ENCODE data around the gene KIRREL1.

The KIRREL1 gene

DNA sequence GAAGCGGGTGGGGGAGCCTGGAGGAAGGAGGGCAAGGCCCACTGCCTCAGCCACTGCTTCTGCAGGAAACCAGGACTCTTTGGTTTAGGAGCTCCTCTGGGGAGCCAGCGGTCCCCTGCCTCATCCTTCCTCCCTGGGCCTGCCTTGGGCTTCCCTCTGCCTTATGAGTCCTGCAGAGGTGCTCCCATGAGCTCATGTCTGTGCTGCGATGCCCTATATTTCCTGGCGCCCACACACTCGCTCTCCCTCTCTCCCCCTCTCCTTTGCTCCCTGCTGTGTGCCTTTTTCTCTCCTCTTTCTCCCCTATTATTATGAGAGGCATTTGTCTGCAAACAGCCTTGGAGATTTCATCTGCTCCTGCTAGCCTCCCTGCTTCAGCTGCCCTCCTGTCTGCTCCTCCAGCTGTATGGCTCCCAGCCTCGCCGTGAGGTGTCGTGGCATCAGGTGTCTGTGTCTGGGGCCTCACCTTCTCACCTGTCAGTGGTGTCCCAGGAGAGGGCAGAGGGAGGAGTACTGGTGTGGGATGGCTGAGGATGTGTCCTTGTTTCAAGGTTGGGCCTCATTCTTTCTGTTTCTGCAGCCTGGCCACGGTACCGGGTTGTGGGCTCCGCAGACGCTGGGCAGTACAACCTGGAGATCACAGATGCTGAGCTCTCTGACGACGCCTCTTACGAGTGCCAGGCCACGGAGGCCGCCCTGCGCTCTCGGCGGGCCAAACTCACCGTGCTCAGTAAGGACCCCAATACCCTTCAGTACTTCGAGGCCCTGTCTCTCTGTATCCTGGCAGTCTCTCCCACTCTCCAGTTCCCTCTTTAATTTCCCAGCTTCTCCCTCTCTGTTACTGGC is 84.2 kb downstream of the KIRREL1 start:
- Histone ChIP-seq H3K4me2 (ENCODE audit: insufficient read depth, low read length) (no peak overlapping the region), H3K9me3 (ENCODE audit: insufficient read depth, low read length, severe bottlenecking) (no peaks in the 10 kb centered on the region), H2AFZ (ENCODE audit: low read depth, low read length) (no peak overlapping the region), H3K4me3 (ENCODE audit: low read depth in 1 of 2, low read length in 2 of 2) (no peak overlapping the region), H3K36me3 (ENCODE audit: insufficient read depth, low read length) (peaks cover 18% of the 10 kb centered on the region; the same call in 1 of the 2 replicates), H3K4me1 (ENCODE audit: insufficient read depth, low read length) (no peaks in the 10 kb centered on the region), H3K27me3 (ENCODE audit: insufficient read depth, low read length, poor library complexity) (no peaks in the 10 kb centered on the region), H4K20me1 (ENCODE audit: insufficient read depth, low read length) (no peaks in the 10 kb centered on the region), H3K79me2 (ENCODE audit: insufficient read depth, low read length) (no peaks in the 10 kb centered on the region), H3K27ac (ENCODE audit: low read length) (no peak overlapping the region), H3K9ac (ENCODE audit: low read depth, low read length) (no peak overlapping the region)
- no peak for DNase-seq
- no peak for ATAC-seq (ENCODE audit: insufficient read depth, low read depth)
- no peak for TF ChIP-seq EZH2 (IDR thresholded peaks at IDR 0.05; ENCODE audit: borderline replicate concordance, low read depth, low read length, severe bottlenecking)
- TF ChIP-seq, protein P1, sequence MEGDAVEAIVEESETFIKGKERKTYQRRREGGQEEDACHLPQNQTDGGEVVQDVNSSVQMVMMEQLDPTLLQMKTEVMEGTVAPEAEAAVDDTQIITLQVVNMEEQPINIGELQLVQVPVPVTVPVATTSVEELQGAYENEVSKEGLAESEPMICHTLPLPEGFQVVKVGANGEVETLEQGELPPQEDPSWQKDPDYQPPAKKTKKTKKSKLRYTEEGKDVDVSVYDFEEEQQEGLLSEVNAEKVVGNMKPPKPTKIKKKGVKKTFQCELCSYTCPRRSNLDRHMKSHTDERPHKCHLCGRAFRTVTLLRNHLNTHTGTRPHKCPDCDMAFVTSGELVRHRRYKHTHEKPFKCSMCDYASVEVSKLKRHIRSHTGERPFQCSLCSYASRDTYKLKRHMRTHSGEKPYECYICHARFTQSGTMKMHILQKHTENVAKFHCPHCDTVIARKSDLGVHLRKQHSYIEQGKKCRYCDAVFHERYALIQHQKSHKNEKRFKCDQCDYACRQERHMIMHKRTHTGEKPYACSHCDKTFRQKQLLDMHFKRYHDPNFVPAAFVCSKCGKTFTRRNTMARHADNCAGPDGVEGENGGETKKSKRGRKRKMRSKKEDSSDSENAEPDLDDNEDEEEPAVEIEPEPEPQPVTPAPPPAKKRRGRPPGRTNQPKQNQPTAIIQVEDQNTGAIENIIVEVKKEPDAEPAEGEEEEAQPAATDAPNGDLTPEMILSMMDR (IDR thresholded peaks at IDR 0.05; ENCODE audit: borderline replicate concordance, extremely low read depth, low read length, poor library complexity, severe bottlenecking) = no peak

DNA sequence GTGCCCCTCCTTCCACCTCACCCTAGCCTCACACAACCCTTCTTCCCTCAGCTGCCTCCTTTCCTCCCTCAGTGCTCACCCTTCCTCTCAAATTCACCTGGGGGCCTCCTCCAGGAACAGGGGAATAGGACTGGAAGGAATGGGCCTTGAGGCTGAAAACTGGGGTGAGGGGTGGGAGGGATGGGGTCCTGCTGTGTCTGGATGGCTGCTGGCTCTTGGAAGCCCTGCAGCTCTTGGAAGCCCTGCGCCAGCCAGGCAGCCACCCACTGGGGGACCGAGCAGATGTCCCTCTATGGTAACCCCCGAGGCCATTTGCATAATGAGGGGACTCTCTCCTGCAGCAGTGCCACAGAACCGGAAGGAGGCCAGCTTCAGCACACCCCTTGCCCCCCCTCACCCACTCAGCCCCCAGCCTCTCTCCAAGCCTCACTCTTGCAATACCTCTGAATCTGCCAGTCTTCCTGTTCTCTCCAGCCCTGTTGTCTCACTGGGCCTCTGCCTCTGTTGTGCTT is 85.2 kb downstream of the KIRREL1 start:
- Histone ChIP-seq H3K79me2 (ENCODE audit: insufficient read depth, low read length) (no peaks in the 10 kb centered on the region), H3K4me2 (ENCODE audit: insufficient read depth, low read length) (no peak overlapping the region), H3K36me3 (ENCODE audit: insufficient read depth, low read length) (peaks cover 21% of the 10 kb centered on the region; the same call in 1 of the 2 replicates), H3K27me3 (ENCODE audit: insufficient read depth, low read length, poor library complexity) (no peaks in the 10 kb centered on the region), H2AFZ (ENCODE audit: low read depth, low read length) (no peak overlapping the region), H3K9ac (ENCODE audit: low read depth, low read length) (no peak overlapping the region), H3K9me3 (ENCODE audit: insufficient read depth, low read length, severe bottlenecking) (no peaks in the 10 kb centered on the region), H3K4me3 (ENCODE audit: low read depth in 1 of 2, low read length in 2 of 2) (no peak overlapping the region), H3K4me1 (ENCODE audit: insufficient read depth, low read length) (no peaks in the 10 kb centered on the region), H4K20me1 (ENCODE audit: insufficient read depth, low read length) (no peaks in the 10 kb centered on the region), H3K27ac (ENCODE audit: low read length) (no peak overlapping the region)
- no peak for ATAC-seq (ENCODE audit: insufficient read depth, low read depth)
- no peak for DNase-seq
- TF ChIP-seq, protein P1 (IDR thresholded peaks at IDR 0.05; ENCODE audit: borderline replicate concordance, extremely low read depth, low read length, poor library complexity, severe bottlenecking) = no peak
- TF ChIP-seq EZH2 (IDR thresholded peaks at IDR 0.05; ENCODE audit: borderline replicate concordance, low read depth, low read length, severe bottlenecking) = no peak

DNA sequence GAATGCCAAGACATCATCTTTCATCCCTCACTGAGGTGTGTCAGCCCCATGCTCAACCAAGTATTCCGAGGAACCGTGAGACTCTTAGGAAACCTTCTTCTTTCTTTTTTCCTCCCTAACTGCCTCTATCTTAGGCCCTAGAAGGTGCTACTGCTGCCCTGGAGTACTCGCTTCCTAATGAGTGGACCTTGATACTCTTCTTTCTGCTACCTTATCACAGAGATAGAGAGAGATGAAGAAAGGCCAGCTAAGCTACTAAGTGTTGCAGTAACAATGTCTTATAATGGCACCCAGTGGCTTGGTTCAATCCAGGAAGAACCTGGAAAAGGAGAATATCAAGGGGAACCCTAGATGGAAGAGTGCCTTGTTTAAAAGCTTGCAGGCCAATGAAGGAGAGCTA is 86.6 kb downstream of the KIRREL1 start:
- Histone ChIP-seq H3K9ac (ENCODE audit: low read depth, low read length) (no peak overlapping the region), H3K4me2 (ENCODE audit: insufficient read depth, low read length) (no peak overlapping the region), H3K36me3 (ENCODE audit: insufficient read depth, low read length) (peaks cover 31% of the 10 kb centered on the region), H3K9me3 (ENCODE audit: insufficient read depth, low read length, severe bottlenecking) (no peaks in the 10 kb centered on the region), H4K20me1 (ENCODE audit: insufficient read depth, low read length) (no peaks in the 10 kb centered on the region; the same call in 1 of the 2 replicates), H3K27me3 (ENCODE audit: insufficient read depth, low read length, poor library complexity) (no peaks in the 10 kb centered on the region), H3K4me1 (ENCODE audit: insufficient read depth, low read length) (no peaks in the 10 kb centered on the region), H3K4me3 (ENCODE audit: low read depth in 1 of 2, low read length in 2 of 2) (no peak overlapping the region), H3K27ac (ENCODE audit: low read length) (no peak overlapping the region), H3K79me2 (ENCODE audit: insufficient read depth, low read length) (no peaks in the 10 kb centered on the region), H2AFZ (ENCODE audit: low read depth, low read length) (no peak overlapping the region)
- TF ChIP-seq, protein P1 (IDR thresholded peaks at IDR 0.05; ENCODE audit: borderline replicate concordance, extremely low read depth, low read length, poor library complexity, severe bottlenecking) = no peak
- TF ChIP-seq EZH2 (IDR thresholded peaks at IDR 0.05; ENCODE audit: borderline replicate concordance, low read depth, low read length, severe bottlenecking) = no peak
- ATAC-seq (ENCODE audit: insufficient read depth, low read depth) (no peak), DNase-seq (no peak)
